H9 (cell line): ENCODE results near the gene PRKAG2. TPM values are rescaled to one million over a fixed set of nuclear protein-coding genes. Genes with fewer than 3 reads are reported as not detected.

Experiments
- DNase-seq: peaks from one replicate; pipeline ENCODE4 v3.0.0-alpha.2; 2017
- H2AFZ ChIP-seq: one replicate; pipeline ENCODE4 v1.6.1; 2013; ENCODE audit warnings: mild to moderate bottlenecking, low read length, control low read depth, moderate library complexity
- H2AK5ac ChIP-seq: 2 replicates; pipeline ENCODE4 v1.6.1; 2013; ENCODE audit warnings: low read length, control low read depth, mixed read lengths; ENCODE audit not compliant: insufficient read length
- H2BK120ac ChIP-seq: one replicate; pipeline ENCODE4 v1.6.1; 2013; ENCODE audit warnings: low read depth, mild to moderate bottlenecking, low read length, control low read depth, inconsistent platforms; ENCODE audit not compliant: poor library complexity, severe bottlenecking
- H2BK12ac ChIP-seq: 2 replicates; pipeline ENCODE4 v1.6.1; 2013; ENCODE audit warnings: low read length, control low read depth, mixed read lengths, low read depth; ENCODE audit not compliant: insufficient read length
- H2BK15ac ChIP-seq: 2 replicates; pipeline ENCODE4 v1.6.1; 2013; ENCODE audit warnings: low read depth, low read length, control low read depth
- H2BK20ac ChIP-seq: one replicate; pipeline ENCODE4 v1.6.1; 2013; ENCODE audit warnings: low read depth, mild to moderate bottlenecking, low read length, control low read depth, inconsistent platforms; ENCODE audit not compliant: poor library complexity, severe bottlenecking
- H2BK5ac ChIP-seq: 2 replicates; pipeline ENCODE4 v1.6.1; 2013; ENCODE audit warnings: low read length, control low read depth, mixed read lengths; ENCODE audit not compliant: insufficient read length
- H3K14ac ChIP-seq: 2 replicates; pipeline ENCODE4 v1.6.1; 2013; ENCODE audit warnings: low read length, control low read depth; ENCODE audit not compliant: insufficient read depth
- H3K18ac ChIP-seq: 2 replicates; pipeline ENCODE4 v1.6.1; 2013; ENCODE audit warnings: low read depth, mild to moderate bottlenecking, mixed read lengths, low read length, control low read depth; ENCODE audit not compliant: insufficient read length
- H3K23ac ChIP-seq: 2 replicates; pipeline ENCODE4 v1.6.1; 2013; ENCODE audit warnings: low read length, control low read depth, mixed read lengths, low read depth; ENCODE audit not compliant: insufficient read length
- H3K23me2 ChIP-seq: 2 replicates; pipeline ENCODE4 v1.6.1; 2013; ENCODE audit warnings: low read depth, mild to moderate bottlenecking, mixed read lengths, low read length, control low read depth; ENCODE audit not compliant: insufficient read length, poor library complexity, severe bottlenecking
- H3K27ac ChIP-seq: 2 replicates; pipeline ENCODE4 v1.5.1; 2013; ENCODE audit warnings: low read length, control low read depth, mixed read lengths, low read depth; ENCODE audit not compliant: insufficient read length
- H3K27me3 ChIP-seq: 2 replicates; pipeline ENCODE4 v1.6.1; 2013; ENCODE audit warnings: low read length, control low read depth, inconsistent platforms; ENCODE audit not compliant: insufficient read depth
- H3K4ac ChIP-seq: 2 replicates; pipeline ENCODE4 v1.6.1; 2013; ENCODE audit warnings: low read depth, mild to moderate bottlenecking, control low read depth, inconsistent platforms, low read length, moderate library complexity
- H3K4me1 ChIP-seq: 2 replicates; pipeline ENCODE4 v1.6.1; 2013; ENCODE audit warnings: low read length, control low read depth, inconsistent platforms; ENCODE audit not compliant: insufficient read depth
- H3K4me2 ChIP-seq: 2 replicates; pipeline ENCODE4 v1.6.1; 2013; ENCODE audit warnings: low read length, control low read depth, mixed read lengths; ENCODE audit not compliant: insufficient read length, insufficient read depth
- H3K56ac ChIP-seq: 2 replicates; pipeline ENCODE4 v1.6.1; 2013; ENCODE audit warnings: low read depth, mild to moderate bottlenecking, mixed read lengths, low read length, control low read depth; ENCODE audit not compliant: insufficient read length
- H3K79me1 ChIP-seq: 2 replicates; pipeline ENCODE4 v1.6.1; 2013; ENCODE audit warnings: low read depth, mild to moderate bottlenecking, moderate library complexity, low read length, control low read depth, inconsistent platforms; ENCODE audit not compliant: insufficient read depth, poor library complexity, severe bottlenecking
- H3K79me2 ChIP-seq: 2 replicates; pipeline ENCODE4 v1.6.1; 2013; ENCODE audit warnings: low read length, control low read depth, inconsistent platforms; ENCODE audit not compliant: insufficient read depth
- H3K9ac ChIP-seq: 2 replicates; pipeline ENCODE4 v1.6.1; 2013; ENCODE audit warnings: low read length, control low read depth, mixed read lengths; ENCODE audit not compliant: insufficient read length; ENCODE audit errors: extremely low read depth
- H3K9me3 ChIP-seq: one replicate; pipeline ENCODE4 v1.6.1; 2013; ENCODE audit warnings: low read depth, low read length, inconsistent platforms; ENCODE audit not compliant: control insufficient read depth
- H3T11ph ChIP-seq: one replicate; pipeline ENCODE4 v1.6.1; 2013; ENCODE audit warnings: mild to moderate bottlenecking, low read length, control low read depth, inconsistent platforms
- H4K20me1 ChIP-seq: one replicate; pipeline ENCODE4 v1.6.1; 2013; ENCODE audit not compliant: control insufficient read depth, insufficient read length, insufficient read depth
- H4K5ac ChIP-seq: 2 replicates; pipeline ENCODE4 v1.6.1; 2013; ENCODE audit warnings: low read depth, mild to moderate bottlenecking, mixed read lengths, low read length, control low read depth; ENCODE audit not compliant: insufficient read length
- H4K8ac ChIP-seq: replicated peaks from 2 replicates; pipeline ENCODE4 v1.6.1; 2013; ENCODE audit warnings: low read length, control low read depth, mixed read lengths, low read depth; ENCODE audit not compliant: insufficient read length
- H4K91ac ChIP-seq: 2 replicates; pipeline ENCODE4 v1.6.1; 2013; ENCODE audit warnings: low read depth, mild to moderate bottlenecking, moderate library complexity, mixed read lengths, low read length, control low read depth; ENCODE audit not compliant: insufficient read length
- H3K27ac Mint-ChIP-seq, 3 experiments: 2 replicates in 2 of 3; 3 replicates in 1 of 3; pipeline ENCODE4 v1.8.0; 2020 to 2021; ENCODE audit warnings: mixed read lengths in 3 of 3, mild to moderate bottlenecking in 1 of 3, moderate library complexity in 1 of 3
- H3K27me3 Mint-ChIP-seq: 2 replicates; pipeline ENCODE4 v1.8.0; 2021; ENCODE audit warnings: low read depth, mild to moderate bottlenecking, moderate library complexity, mixed read lengths
- H3K36me3 Mint-ChIP-seq, 3 experiments: 2 replicates in 2 of 3; 3 replicates in 1 of 3; pipeline ENCODE4 v1.8.0; 2020 to 2021; ENCODE audit warnings: low read depth in 3 of 3, mixed read lengths in 3 of 3; ENCODE audit not compliant: insufficient read depth in 1 of 3
- H3K4me1 Mint-ChIP-seq, 2 experiments: 2 replicates each; pipeline ENCODE4 v1.8.0; 2020; ENCODE audit warnings: mixed read lengths in 2 of 2
- H3K4me3 Mint-ChIP-seq, 2 experiments: 2 replicates in 1 of 2; 3 replicates in 1 of 2; pipeline ENCODE4 v1.8.0; 2020 to 2021; ENCODE audit warnings: mild to moderate bottlenecking in 2 of 2, mixed read lengths in 2 of 2, moderate library complexity in 1 of 2
- H3K9me3 Mint-ChIP-seq, 2 experiments: 2 replicates in 1 of 2; 3 replicates in 1 of 2; pipeline ENCODE4 v1.8.0; 2020; ENCODE audit warnings: mild to moderate bottlenecking in 2 of 2, mixed read lengths in 2 of 2, moderate library complexity in 1 of 2
- CTCF ChIP-seq: fragments of 200-600 bp; sonication (generic); conservative IDR thresholded peaks from 3 replicates; pipeline ENCODE4 v1.8.0; 2021; ENCODE audit warnings: antibody characterized with exemption, mild to moderate bottlenecking
- WGBS: extraction: QIAGEN DNeasy Blood & Tissue Kit; methylation state at CpG from one replicate; pipeline ENCODE4 v1.1.7; 2013; ENCODE audit warnings: missing lambda C conversion rate, low lambda C conversion rate, mixed read lengths; ENCODE audit not compliant: insufficient read length; ENCODE audit errors: extremely low coverage; 5-methylcytosine and 5-hydroxymethylcytosine counted together
- total RNA-seq: library from RNA; stranded (reverse); gene quantifications from 2 replicates; pipeline ENCODE4 v1.2.1, GENCODE V29; 2021

Gene PRKAG2
- total RNA-seq, 1 experiment from 2014 or later, result 11.8 TPM

GRCh38 chr7:151761957-151762356, 115.0 kb downstream of the PRKAG2 start:
- Histone ChIP-seq H3K79me2 (no peaks in the 10 kb centered on the region), H3K79me1 (no peaks in the 10 kb centered on the region), H4K20me1 (no peaks in the 10 kb centered on the region), H4K5ac (no peak overlapping the region), H3T11ph (no peak overlapping the region), H2AK5ac (no peak overlapping the region), H3K9ac (no peak overlapping the region), H3K4ac (no peak overlapping the region), H3K23ac (no peak overlapping the region), H2BK5ac (no peak overlapping the region), H2BK12ac (no peak overlapping the region), H3K9me3 (no peaks in the 10 kb centered on the region), H2BK15ac (no peak overlapping the region), H4K8ac (no peak overlapping the region), H3K4me2 (no peak overlapping the region), H4K91ac (no peak overlapping the region), H3K4me1 (no peaks in the 10 kb centered on the region; the same call in 1 of the 2 replicates), H3K27ac (no peak overlapping the region), H3K27me3 (no peaks in the 10 kb centered on the region; the same call in 1 of the 2 replicates), H3K14ac (no peak overlapping the region), H2AFZ (no peak overlapping the region), H2BK120ac (no peak overlapping the region), H3K18ac (no peak overlapping the region), H3K56ac (no peak overlapping the region), H2BK20ac (no peak overlapping the region), H3K23me2 (no peaks in the 10 kb centered on the region)
- no peaks in the 10 kb centered on the region; a peak in 2 of 5 replicates for H3K9me3 Mint-ChIP-seq
- H3K27me3 Mint-ChIP-seq, result peaks cover 30% of the 10 kb centered on the region
- no peak overlapping the region for H3K4me3 Mint-ChIP-seq
- H3K4me1 Mint-ChIP-seq, result peaks cover 18 to 32% of the 10 kb centered on the region in 2 experiments
- TF ChIP-seq CTCF, result no peak
- H3K27ac Mint-ChIP-seq, result peak overlapping the region in 2 of 3 experiments; percentile 53 to 69; a peak in 1 of 7 replicates
- H3K36me3 Mint-ChIP-seq, result no peaks in the 10 kb centered on the region
- no peak for DNase-seq
- no CpG with 5 or more reads among the region's 9 CpGs for WGBS
